GM18498 (cell line): ENCODE results near the gene RSPRY1.
A peak's percentile ranks its signal among the peaks of the same experiment; 100 is the strongest.

ENCODE experiments used
- ATAC-seq: cut with Tn5 transposase; IDR thresholded peaks from one replicate; pipeline ENCODE4 v1.9.1; 2021; ENCODE audit warnings: mild to moderate bottlenecking, moderate library complexity; ENCODE audit not compliant: unreplicated experiment

Gene RSPRY1

DNA sequence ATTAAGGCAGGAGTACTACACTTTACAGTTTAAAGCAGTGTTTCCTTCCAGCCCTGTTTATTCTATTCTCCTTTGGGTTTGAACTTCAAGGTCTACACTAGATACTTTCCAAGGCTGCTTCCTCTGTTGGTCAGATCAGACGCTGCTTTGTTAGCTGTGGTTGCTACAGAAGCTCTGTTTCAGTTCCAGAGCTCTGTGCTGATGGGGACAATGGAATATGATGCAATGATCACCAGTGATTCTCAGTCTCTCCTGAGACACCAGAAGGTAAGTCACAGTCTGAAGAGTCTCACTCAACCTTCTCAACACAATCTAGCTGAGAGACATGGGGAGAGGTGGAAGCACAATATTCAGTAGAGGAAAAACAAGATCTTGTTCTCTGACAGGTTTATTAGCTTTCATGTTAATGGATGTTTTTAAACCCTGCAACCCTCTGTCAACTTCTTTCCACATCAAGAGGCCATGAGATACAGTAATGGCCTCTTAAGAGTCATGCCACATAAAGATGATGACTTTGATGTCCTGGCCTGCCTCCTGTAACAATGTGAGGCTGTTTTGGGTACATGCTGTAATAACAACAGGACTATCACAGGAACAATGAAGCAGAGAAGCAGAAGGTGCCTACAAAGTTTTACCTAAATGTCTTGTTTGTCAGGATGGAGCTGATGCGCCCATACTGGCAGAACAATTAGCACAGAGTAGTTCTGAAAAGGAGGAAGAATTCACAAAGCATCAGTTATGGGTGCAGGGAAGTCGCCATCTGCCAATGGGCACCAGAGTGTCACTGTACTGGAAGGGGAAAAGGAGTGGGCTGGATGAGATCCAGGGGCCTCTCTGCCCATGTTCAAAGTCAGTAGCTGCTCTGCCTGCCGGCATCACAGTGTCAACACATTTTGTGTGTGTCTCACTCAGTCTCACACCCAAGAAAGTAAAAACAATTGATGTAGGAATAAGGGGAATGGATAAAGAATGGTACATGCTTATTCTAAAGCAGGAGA, 33.7 kb upstream of the RSPRY1 start:
- no peak for ATAC-seq

DNA sequence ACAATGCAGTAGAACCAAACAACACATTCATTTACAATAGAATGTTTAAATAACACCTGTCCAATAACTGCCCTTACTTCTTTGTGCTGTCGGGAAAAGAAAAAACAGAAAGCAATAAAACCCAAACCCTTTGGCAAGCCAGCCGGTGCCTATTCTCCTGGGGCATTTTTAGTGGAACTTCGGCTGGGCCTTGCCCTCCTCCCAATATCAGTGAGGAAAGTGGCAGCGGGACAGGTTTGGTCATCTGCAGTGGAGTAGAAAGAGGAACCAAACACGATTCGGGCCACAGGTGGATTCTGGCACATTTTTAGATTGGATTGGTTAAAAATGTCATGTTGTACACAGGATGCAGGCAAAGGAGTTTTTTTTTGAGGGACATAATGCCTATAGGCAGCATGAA, 32.3 kb upstream of the RSPRY1 start:
- no peak for ATAC-seq

DNA sequence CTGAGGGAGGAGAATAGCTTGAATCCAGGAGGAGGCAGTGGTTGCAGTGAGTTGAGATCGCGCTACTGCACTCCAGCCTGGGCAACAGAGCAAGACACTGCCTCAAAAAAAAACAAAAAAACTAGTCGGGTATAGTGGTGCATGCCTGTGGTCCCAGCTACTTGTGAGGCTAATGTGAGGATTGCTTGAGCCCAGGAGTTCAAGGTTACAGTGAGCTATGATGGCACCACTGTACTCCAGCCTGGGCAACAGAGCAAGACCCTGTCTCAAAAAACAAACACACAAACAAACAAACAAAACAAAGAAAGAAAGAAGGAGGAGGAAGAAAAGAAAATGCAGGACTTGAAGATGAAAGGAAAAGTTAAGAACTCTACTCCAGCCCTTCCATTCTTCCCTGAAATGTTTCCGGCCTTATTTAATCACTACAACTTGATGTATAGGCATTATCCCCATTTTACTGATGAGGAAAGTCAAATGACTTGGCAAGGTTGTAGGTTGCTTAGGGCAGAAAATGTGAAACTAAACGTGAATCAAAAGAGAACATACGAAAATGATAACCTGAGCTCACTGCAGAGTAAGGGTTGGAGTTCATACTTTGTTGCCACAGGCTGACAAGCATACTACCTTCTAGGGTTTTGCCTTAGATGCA, 30.3 kb upstream of the RSPRY1 start:
- no peak for ATAC-seq

DNA sequence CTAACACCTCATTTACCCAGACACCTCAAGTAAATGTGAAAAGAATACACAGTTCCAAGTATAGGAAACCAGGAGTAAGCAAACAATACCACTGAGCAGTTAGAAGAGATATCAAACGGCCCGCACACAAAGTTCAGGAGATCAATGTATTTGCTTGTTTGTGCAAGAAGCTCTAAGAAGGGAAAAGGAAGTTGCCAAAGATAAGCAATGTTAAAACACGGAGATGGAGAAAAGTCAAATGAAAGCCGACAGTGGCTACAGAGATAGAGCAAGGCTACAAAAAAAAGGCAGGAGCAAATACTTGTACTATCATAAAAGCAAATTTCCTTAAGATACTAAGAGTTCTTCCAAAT, 29.8 kb upstream of the RSPRY1 start:
- no peak for ATAC-seq

DNA sequence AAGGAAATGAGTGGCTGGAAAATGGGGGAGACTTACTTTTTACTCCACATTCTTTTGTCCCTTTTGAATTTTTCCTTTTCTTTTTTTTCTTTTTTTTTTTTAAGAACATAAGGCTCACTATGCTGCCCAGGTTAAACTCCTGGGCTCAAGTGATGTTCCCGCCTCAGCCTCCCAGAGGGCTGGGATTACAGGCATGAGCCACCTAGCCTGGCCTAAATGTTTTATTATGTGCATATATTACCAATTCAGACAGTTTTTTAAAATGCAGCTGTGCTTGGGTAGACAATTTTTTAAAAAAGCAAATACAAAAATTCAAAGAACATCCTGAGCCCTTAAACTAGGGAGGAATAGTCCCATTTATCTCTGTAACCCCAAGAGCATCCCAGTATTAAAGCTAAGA, 28.6 kb upstream of the RSPRY1 start:
- ATAC-seq, result no peak

DNA sequence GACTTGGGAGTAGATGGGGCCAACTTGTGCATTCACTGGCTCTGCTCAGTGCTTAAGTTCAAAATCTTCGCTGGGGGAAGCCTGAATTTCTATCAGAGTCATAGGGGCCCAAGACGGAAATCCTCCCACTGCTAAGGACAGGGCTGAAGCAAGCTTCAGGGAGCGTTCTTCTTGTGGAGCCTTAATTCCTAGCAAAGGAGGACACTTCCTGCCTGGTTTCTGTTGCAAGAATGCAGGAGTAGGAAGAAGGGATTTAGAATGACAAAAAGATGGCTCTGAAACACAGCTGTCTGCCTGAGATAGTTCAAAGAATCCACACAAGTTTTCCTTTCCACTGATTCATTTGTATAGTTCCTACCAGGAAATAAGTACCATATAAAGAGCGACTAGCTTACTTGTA, 26.7 kb upstream of the RSPRY1 start:
- ATAC-seq, result no peak

DNA sequence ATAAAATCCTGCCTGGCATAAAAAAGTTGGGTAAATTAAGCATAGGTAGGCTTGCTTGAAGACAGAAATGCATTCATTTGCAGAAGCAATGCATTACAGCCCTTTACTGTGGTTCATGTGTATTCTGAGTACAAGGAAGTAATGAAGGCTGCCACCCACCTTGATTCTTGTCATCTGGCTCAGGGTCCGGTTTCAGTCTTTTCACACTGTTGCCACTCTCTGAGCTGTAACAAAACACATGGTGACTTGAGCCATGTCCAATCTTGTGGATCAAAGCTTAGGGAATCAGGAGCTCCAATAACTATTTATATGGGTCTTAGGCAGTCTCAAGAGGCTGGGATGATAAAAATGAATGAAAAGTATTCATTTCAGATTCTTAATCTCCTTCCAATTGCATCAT, 22.3 kb upstream of the RSPRY1 start:
- ATAC-seq, result no peak

DNA sequence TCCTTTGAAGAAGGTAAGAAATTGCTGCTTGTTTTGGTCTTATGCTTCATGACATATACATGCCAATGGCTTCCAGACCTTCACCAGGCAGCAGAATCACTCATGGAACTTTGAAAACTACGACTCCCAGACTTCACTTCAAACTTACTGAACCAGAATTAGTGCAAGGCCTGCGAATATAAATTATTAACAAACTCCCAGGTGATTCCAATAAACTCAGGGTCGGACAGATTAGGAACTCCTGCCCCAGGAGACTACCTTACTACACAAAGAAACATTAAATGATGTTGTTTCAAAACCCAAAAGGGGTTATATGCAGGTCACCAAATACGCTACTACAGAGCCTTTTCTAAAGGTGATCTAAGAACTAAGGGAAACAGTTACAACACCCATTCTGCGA, 20.6 kb upstream of the RSPRY1 start:
- ATAC-seq, result no peak

DNA sequence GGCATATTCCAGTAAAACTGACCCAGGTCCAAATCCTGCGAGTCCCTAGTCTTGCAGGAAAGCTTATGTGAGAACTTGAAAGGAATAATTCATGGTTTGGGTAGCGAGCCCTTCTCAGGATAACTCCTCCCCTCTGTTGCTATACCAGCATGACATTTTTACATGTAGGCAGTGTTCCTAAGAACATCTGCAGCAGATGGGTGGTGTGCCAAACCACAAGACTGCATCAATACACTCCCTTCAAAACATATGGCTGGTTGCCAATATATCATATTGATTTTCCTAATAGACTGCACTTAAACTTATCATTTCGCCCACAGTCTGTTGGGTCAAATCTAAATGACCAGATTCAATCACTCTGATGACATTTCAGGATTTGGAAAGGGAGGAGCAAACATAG, 20.2 kb upstream of the RSPRY1 start:
- ATAC-seq, result no peak

DNA sequence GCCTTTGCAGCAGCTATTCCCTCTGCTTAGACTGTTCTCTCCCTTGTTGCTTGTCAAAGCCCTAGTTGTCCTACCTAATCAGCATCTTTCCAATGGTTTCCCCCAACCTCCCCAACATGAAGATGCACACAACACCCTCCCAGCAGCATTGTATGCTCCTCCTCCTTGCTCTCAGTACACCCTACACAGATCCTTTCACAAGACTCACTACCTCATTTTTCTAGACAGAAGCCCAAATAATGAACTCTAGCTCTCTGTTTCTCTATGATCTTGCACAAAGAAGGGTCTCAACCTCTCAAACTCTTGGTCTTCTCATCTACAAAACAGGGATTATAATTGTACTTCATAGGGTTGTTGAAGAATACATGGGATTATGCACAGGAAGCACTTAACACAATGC, 19.7 kb upstream of the RSPRY1 start:
- no peak for ATAC-seq

DNA sequence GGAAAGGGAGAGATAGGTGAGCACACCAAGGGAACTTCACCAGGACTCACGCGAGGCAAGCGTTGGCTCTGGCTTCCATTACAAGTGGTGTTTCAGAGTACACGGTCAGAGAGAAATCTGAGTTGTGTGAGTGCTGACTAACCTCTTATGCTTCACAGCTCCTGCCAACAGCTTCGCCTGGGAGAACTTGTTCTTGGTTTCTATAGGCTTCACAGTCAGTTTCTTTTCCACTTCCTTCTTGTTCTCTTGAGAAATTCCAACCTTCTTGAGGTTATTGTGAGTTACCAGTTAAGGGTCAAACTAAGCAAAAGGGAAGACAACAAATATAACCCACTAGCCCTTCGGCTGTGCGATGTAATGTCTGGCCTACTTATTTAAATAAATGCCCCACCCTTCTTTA, 19.2 kb upstream of the RSPRY1 start:
- no peak for ATAC-seq

DNA sequence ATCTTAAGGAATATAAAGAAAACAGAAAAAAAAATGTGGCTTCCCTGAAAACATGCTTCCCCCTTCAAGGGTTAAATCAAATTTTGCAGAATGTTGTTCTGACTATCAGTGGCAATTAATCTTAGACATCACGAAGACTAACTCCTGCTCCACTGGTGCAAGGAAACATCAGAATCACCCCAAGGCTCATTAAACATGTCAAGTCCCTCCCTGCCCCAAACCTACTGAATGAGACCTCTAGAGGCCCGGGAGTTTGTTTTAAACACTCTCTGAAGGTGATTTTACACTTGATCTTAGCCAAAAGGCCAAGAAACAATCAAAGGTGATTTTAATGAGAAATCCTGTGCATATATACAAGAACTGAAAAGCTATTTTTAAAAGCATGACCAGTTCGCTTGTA, 18.6 kb upstream of the RSPRY1 start:
- no peak for ATAC-seq

DNA sequence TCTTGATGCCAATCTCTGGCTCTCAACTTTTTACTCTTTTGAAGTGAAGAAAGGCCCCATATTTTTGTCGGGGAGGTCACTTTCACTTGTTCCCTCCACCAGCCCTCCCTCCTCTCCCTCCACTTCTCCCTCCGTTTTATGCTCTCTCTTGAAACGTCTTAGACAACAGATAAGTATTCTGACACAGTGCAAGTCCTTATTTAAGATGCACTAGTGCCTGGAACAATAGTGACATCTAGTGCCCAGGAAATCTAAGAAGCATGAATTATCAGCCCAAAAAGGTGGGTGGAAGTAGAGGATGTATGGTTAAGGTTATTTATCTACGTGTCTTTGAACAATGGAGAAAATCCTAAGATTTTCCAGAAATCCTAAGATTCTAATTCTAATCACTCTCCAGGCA, 18.2 kb upstream of the RSPRY1 start:
- ATAC-seq, result peak; percentile 53

DNA sequence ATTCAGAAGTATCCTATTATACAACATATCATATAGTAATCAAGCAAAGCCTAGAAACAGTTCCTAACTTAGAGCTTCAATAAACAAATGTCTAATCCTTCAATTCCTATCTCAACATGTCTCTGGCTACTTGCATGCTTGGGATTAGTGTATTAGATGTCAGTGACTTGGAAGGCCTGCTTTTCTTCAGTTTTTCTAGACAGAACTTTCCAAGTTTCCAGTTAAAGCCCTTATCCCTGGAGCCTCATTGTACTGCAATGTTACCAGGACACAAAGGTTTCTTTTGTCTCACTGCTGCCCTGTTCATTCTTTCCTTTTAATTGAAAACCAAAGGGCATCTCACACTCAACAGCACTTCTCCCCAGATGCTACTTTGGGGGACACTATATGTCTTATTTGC, 16.8 kb upstream of the RSPRY1 start:
- no peak for ATAC-seq

DNA sequence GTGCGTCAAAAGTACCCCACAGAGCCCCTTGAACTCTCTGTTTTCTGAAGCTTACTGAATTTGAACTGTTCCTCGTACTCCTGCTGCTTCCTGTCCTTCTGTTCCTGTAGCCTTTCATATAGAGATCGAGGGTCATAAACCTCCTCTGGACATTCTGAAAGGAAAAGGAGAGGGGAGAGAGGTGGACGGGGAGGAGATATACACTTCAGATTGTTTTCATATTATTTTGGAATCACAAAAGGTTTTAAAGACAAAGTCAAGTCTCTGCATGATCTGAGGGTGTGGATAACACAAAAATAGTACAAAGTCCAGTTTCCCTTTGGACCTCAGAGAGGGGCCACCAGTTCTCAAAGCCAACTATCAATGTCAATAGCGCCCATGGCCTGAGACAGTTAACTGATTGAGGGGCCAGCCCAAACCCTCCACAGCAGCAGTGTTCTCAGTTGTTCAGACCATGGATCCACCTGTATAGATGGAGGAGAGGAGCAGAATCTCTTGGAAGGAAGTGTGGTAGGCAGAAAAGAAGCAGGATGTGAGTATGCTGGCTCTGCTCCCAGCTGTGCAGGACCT, 13.3 kb upstream of the RSPRY1 start:
- ATAC-seq, result no peak

DNA sequence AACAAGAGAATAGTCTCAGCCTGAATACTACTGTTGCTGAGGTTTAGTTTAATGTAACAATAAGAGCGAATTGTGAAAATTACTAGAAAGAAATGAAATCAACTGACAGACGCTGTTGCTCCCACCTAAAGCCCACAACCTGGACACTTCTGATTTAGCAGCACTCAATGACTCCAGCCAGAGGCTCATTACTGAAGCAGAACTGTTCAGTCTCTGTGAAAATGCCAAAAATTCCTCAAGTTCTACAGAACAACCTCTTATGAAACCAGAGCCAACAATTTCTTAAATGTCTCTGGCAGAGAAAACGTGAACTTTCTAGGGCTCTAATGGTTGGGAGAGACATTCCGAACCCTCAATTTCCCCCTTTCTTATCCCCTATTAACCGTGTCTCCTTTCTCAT, 10.2 kb upstream of the RSPRY1 start:
- ATAC-seq, result no peak

DNA sequence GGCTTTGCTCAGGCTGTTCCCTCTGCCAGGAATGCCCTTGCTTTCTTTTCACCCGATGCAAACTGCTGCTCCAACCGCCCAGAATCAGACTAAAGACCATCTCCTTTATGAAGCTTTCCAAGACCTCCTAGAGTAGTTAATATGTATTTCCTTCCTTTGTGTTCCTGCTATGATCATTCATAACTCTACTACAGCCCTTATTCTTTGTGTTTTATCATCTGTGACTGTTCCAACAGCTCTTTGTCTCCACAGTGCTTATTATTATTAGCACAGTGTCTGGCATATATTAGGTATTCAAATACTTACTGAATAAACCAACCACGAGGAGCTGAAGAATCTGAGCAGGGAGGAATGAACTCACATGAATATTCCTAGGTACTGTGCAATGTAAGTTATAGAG, 7.9 kb upstream of the RSPRY1 start:
- ATAC-seq, result no peak

DNA sequence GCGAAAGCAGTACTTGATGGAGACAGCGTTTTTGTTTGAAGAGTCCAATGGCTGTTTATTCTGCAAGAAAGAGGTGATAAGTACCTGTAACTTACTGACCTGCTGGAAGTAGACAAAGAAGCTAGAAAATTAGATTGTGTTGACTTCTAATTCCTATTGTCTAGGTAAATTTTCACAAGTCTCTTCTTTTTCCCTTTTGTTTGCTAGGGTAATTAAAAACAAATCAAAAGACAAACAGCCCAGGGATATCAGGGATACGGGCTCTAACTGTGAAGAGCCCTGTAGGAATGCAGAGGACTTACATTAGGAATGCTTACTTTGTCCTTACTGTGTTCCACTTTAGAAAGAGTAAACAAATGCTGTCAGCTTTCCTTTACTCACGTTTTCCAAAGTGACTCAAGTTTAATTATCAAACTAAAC, 7.3 kb upstream of the RSPRY1 start:
- no peak for ATAC-seq

DNA sequence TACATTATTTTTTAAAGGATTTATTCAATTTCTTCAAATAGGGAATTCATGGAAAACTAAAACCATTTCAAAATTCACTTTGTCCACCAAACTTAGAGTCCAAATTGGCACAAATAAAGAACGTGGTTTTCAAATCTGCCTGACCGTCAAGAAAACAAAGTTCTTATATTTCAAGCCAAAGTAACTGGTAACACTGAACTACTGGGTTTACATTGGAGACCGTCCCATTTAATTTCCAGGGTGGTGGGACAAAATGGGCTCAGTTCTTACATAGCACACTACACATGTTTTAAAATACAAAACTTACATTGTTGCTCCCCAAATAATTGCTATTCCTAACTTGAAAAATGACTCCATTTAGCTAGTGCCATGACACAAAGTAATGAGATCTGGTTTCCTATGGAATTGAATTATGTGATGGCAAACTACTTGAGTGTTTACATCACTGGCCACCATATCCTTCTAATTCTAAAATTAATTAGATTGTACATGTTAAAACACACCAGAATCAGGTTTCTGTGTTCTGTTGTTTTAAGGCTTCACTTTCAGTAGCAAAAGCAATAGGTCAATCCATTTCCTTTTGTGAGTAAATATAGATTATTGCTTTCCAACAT, 6.8 kb upstream of the RSPRY1 start:
- ATAC-seq, result no peak

DNA sequence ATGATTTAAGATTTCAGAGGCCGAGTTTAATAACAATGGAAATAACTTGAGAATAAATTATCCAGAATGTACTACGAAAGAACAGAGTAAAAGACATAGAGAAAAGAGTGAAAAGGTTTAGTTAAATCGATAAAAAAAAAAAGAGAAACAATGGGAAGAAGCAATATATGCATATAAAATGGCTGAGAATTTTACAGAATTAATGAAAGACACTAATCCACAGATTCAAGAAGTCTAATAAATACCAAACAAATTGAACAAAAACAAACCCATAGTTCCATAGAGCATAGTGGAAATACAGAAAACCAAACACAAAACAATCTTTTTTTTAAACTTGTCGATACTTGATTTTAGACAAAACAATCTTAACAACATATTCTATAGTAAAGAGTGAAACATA, 2.0 kb upstream of the RSPRY1 start:
- ATAC-seq, result no peak

DNA sequence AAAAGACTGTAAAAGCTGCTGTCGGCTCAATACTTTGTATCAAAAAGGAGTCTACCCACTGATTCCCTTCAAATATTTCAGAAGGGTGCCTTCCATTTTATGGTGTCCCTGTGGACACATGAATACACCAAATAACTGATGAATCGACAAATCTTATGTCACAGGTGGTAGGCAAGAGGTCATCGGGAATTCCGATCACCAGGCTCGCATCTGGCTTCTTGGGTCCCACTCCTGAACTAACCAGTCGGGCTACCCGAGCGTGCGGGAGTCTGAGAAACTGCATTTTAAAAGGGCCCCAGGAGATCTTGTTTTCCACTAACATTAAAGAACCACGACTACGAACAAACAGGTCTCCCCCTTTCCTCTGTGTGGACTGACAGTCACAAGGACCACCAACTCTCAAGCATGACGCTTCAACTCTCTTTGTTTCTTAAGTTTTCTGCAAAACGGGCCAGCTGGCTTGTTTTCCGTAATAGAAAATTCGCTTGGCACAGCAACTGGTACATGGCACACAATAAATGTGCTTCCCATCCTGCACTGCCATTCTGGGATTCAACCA, 1.2 kb upstream of the RSPRY1 start:
- no peak for ATAC-seq
